ENCODE measurements around the gene AFAP1L1.

DNA sequence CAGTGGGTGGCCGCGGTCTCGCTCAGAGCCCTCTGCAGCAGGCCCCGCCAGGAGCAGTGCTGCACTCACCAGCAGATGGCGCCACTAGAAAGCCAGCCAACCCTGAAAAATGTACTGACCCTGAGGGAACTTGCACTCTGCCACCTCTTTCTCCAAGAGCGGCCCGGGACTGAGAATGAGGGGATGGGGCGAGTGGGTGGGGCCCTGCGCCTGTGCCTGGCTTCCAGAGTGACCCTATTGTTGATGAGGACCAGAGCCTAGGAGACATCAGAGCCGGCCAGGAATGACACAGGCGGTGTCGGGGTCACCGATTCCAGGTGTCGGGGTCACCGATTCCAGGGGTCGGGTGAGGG lies 110.3 kb downstream of the AFAP1L1 start:
- TF ChIP-seq SETDB1 (IDR thresholded peaks at IDR 0.05; ENCODE audit: insufficient read length, low read length), result no peak
- TF ChIP-seq SP2 (tag by site-specific recombination; IDR thresholded peaks at IDR 0.05), result no peak
- TF ChIP-seq YY1 (tag by site-specific recombination; IDR thresholded peaks at IDR 0.05), result no peak
- TF ChIP-seq, protein P1, sequence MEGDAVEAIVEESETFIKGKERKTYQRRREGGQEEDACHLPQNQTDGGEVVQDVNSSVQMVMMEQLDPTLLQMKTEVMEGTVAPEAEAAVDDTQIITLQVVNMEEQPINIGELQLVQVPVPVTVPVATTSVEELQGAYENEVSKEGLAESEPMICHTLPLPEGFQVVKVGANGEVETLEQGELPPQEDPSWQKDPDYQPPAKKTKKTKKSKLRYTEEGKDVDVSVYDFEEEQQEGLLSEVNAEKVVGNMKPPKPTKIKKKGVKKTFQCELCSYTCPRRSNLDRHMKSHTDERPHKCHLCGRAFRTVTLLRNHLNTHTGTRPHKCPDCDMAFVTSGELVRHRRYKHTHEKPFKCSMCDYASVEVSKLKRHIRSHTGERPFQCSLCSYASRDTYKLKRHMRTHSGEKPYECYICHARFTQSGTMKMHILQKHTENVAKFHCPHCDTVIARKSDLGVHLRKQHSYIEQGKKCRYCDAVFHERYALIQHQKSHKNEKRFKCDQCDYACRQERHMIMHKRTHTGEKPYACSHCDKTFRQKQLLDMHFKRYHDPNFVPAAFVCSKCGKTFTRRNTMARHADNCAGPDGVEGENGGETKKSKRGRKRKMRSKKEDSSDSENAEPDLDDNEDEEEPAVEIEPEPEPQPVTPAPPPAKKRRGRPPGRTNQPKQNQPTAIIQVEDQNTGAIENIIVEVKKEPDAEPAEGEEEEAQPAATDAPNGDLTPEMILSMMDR (tag by site-specific recombination; IDR thresholded peaks at IDR 0.05), result peak; percentile 89
- TF ChIP-seq, protein P2, sequence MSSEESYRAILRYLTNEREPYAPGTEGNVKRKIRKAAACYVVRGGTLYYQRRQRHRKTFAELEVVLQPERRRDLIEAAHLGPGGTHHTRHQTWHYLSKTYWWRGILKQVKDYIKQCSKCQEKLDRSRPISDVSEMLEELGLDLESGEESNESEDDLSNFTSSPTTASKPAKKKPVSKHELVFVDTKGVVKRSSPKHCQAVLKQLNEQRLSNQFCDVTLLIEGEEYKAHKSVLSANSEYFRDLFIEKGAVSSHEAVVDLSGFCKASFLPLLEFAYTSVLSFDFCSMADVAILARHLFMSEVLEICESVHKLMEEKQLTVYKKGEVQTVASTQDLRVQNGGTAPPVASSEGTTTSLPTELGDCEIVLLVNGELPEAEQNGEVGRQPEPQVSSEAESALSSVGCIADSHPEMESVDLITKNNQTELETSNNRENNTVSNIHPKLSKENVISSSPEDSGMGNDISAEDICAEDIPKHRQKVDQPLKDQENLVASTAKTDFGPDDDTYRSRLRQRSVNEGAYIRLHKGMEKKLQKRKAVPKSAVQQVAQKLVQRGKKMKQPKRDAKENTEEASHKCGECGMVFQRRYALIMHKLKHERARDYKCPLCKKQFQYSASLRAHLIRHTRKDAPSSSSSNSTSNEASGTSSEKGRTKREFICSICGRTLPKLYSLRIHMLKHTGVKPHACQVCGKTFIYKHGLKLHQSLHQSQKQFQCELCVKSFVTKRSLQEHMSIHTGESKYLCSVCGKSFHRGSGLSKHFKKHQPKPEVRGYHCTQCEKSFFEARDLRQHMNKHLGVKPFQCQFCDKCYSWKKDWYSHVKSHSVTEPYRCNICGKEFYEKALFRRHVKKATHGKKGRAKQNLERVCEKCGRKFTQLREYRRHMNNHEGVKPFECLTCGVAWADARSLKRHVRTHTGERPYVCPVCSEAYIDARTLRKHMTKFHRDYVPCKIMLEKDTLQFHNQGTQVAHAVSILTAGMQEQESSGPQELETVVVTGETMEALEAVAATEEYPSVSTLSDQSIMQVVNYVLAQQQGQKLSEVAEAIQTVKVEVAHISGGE (tag by site-specific recombination; conservative IDR thresholded peaks at IDR 0.05; ENCODE audit: low read depth), result no peak
- no peak for TF ChIP-seq EGR2 (tag by site-specific recombination; IDR thresholded peaks at IDR 0.05; ENCODE audit: low read depth)
- TF ChIP-seq, protein P3, sequence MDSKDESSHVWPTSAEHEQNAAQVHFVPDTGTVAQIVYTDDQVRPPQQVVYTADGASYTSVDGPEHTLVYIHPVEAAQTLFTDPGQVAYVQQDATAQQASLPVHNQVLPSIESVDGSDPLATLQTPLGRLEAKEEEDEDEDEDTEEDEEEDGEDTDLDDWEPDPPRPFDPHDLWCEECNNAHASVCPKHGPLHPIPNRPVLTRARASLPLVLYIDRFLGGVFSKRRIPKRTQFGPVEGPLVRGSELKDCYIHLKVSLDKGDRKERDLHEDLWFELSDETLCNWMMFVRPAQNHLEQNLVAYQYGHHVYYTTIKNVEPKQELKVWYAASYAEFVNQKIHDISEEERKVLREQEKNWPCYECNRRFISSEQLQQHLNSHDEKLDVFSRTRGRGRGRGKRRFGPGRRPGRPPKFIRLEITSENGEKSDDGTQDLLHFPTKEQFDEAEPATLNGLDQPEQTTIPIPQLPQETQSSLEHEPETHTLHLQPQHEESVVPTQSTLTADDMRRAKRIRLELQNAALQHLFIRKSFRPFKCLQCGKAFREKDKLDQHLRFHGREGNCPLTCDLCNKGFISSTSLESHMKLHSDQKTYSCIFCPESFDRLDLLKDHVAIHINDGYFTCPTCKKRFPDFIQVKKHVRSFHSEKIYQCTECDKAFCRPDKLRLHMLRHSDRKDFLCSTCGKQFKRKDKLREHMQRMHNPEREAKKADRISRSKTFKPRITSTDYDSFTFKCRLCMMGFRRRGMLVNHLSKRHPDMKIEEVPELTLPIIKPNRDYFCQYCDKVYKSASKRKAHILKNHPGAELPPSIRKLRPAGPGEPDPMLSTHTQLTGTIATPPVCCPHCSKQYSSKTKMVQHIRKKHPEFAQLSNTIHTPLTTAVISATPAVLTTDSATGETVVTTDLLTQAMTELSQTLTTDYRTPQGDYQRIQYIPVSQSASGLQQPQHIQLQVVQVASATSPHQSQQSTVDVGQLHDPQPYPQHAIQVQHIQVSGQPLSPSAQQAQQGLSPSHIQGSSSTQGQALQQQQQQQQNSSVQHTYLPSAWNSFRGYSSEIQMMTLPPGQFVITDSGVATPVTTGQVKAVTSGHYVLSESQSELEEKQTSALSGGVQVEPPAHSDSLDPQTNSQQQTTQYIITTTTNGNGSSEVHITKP (tag by site-specific recombination; IDR thresholded peaks at IDR 0.05), result peak; percentile 14; the same call in 1 of the 2 replicates
- no peak for TF ChIP-seq REPIN1 (tag by site-specific recombination; IDR thresholded peaks at IDR 0.05; ENCODE audit: low read depth)
- TF ChIP-seq, protein P4, sequence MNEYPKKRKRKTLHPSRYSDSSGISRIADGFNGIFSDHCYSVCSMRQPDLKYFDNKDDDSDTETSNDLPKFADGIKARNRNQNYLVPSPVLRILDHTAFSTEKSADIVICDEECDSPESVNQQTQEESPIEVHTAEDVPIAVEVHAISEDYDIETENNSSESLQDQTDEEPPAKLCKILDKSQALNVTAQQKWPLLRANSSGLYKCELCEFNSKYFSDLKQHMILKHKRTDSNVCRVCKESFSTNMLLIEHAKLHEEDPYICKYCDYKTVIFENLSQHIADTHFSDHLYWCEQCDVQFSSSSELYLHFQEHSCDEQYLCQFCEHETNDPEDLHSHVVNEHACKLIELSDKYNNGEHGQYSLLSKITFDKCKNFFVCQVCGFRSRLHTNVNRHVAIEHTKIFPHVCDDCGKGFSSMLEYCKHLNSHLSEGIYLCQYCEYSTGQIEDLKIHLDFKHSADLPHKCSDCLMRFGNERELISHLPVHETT (tag by site-specific recombination; IDR thresholded peaks at IDR 0.05), result no peak
- no peak for TF ChIP-seq ZNF549 (tag by site-specific recombination; IDR thresholded peaks at IDR 0.05)
- TF ChIP-seq ZNF830 (tag by site-specific recombination; IDR thresholded peaks at IDR 0.05; ENCODE audit: low read depth), result no peak
- no peak for TF ChIP-seq ZNF146 (tag by site-specific recombination; IDR thresholded peaks at IDR 0.05)
- no peak for TF ChIP-seq KLF1 (tag by site-specific recombination; IDR thresholded peaks at IDR 0.05)

Measured in HEK293 (cell line).